ENCODE data around the gene NRG2.

Gene NRG2

GRCh38 chr5:139806111-139806510, 237.0 kb downstream of the NRG2 start:
- Histone ChIP-seq H3K4me3 (ENCODE audit: low read depth in 1 of 2, low read length in 2 of 2) (no peak overlapping the region), H3K9me3 (ENCODE audit: control insufficient read depth in 1 of 2, low read length in 2 of 2) (no peaks in the 10 kb centered on the region), H3K36me3 (ENCODE audit: control insufficient read depth in 1 of 2, insufficient read depth in 2 of 2, low read length in 2 of 2) (no peaks in the 10 kb centered on the region), H3K4me1 (ENCODE audit: control insufficient read depth in 1 of 2, insufficient read depth in 2 of 2, low read length in 2 of 2) (no peaks in the 10 kb centered on the region), H3K27me3 (ENCODE audit: low read depth, low read length) (no peaks in the 10 kb centered on the region), H3K27ac (ENCODE audit: low read length) (no peak overlapping the region)

- Histone ChIP-seq H3K36me3 (ENCODE audit: control insufficient read depth in 1 of 2, insufficient read depth in 2 of 2, low read length in 2 of 2) (no peaks in the 10 kb centered on the region), H3K27ac (ENCODE audit: low read length) (no peak overlapping the region), H3K27me3 (ENCODE audit: low read depth, low read length) (no peaks in the 10 kb centered on the region), H3K9me3 (ENCODE audit: control insufficient read depth in 1 of 2, low read length in 2 of 2) (no peaks in the 10 kb centered on the region), H3K4me1 (ENCODE audit: control insufficient read depth in 1 of 2, insufficient read depth in 2 of 2, low read length in 2 of 2) (no peaks in the 10 kb centered on the region), H3K4me3 (ENCODE audit: low read depth in 1 of 2, low read length in 2 of 2) (no peak overlapping the region)
Observed at GRCh38 chr5:139805545-139805944, 237.6 kb downstream of the NRG2 start.

GRCh38 chr5:139804800-139805397, 238.2 kb downstream of the NRG2 start:
- no peak overlapping the region for H3K27ac ChIP-seq (ENCODE audit: low read length)
- H3K9me3 ChIP-seq (ENCODE audit: control insufficient read depth in 1 of 2, low read length in 2 of 2) = no peaks in the 10 kb centered on the region
- no peaks in the 10 kb centered on the region for H3K36me3 ChIP-seq (ENCODE audit: control insufficient read depth in 1 of 2, insufficient read depth in 2 of 2, low read length in 2 of 2)
- no peaks in the 10 kb centered on the region for H3K4me1 ChIP-seq (ENCODE audit: control insufficient read depth in 1 of 2, insufficient read depth in 2 of 2, low read length in 2 of 2)
- no peak overlapping the region for H3K4me3 ChIP-seq (ENCODE audit: low read depth in 1 of 2, low read length in 2 of 2)
- H3K27me3 ChIP-seq (ENCODE audit: low read depth, low read length) = no peaks in the 10 kb centered on the region

GRCh38 chr5:139803978-139804377, 239.1 kb downstream of the NRG2 start:
- Histone ChIP-seq H3K4me1 (ENCODE audit: control insufficient read depth in 1 of 2, insufficient read depth in 2 of 2, low read length in 2 of 2) (no peaks in the 10 kb centered on the region), H3K36me3 (ENCODE audit: control insufficient read depth in 1 of 2, insufficient read depth in 2 of 2, low read length in 2 of 2) (no peaks in the 10 kb centered on the region), H3K27me3 (ENCODE audit: low read depth, low read length) (peaks cover 7% of the 10 kb centered on the region), H3K4me3 (ENCODE audit: low read depth in 1 of 2, low read length in 2 of 2) (no peak overlapping the region), H3K27ac (ENCODE audit: low read length) (no peak overlapping the region), H3K9me3 (ENCODE audit: control insufficient read depth in 1 of 2, low read length in 2 of 2) (no peaks in the 10 kb centered on the region)

GRCh38 chr5:139799359-139799758, 243.7 kb downstream of the NRG2 start:
- no peak overlapping the region for H3K27ac ChIP-seq (ENCODE audit: low read length)
- H3K4me1 ChIP-seq (ENCODE audit: control insufficient read depth in 1 of 2, insufficient read depth in 2 of 2, low read length in 2 of 2) = peaks cover 0 to 13% of the 10 kb centered on the region in 2 donors
- H3K27me3 ChIP-seq (ENCODE audit: low read depth, low read length) = peaks cover 42% of the 10 kb centered on the region
- no peaks in the 10 kb centered on the region for H3K36me3 ChIP-seq (ENCODE audit: control insufficient read depth in 1 of 2, insufficient read depth in 2 of 2, low read length in 2 of 2)
- no peak overlapping the region for H3K4me3 ChIP-seq (ENCODE audit: low read depth in 1 of 2, low read length in 2 of 2)
- no peaks in the 10 kb centered on the region for H3K9me3 ChIP-seq (ENCODE audit: control insufficient read depth in 1 of 2, low read length in 2 of 2)

GRCh38 chr5:139798883-139799282, 244.2 kb downstream of the NRG2 start:
- Histone ChIP-seq H3K4me3 (ENCODE audit: low read depth in 1 of 2, low read length in 2 of 2) (no peak overlapping the region), H3K36me3 (ENCODE audit: control insufficient read depth in 1 of 2, insufficient read depth in 2 of 2, low read length in 2 of 2) (no peaks in the 10 kb centered on the region), H3K9me3 (ENCODE audit: control insufficient read depth in 1 of 2, low read length in 2 of 2) (no peaks in the 10 kb centered on the region), H3K27ac (ENCODE audit: low read length) (no peak overlapping the region), H3K27me3 (ENCODE audit: low read depth, low read length) (peaks cover 44% of the 10 kb centered on the region), H3K4me1 (ENCODE audit: control insufficient read depth in 1 of 2, insufficient read depth in 2 of 2, low read length in 2 of 2) (peaks cover 0 to 13% of the 10 kb centered on the region in 2 donors)

- Histone ChIP-seq H3K27me3 (ENCODE audit: low read depth, low read length) (peaks cover 44% of the 10 kb centered on the region), H3K36me3 (ENCODE audit: control insufficient read depth in 1 of 2, insufficient read depth in 2 of 2, low read length in 2 of 2) (no peaks in the 10 kb centered on the region), H3K4me1 (ENCODE audit: control insufficient read depth in 1 of 2, insufficient read depth in 2 of 2, low read length in 2 of 2) (peaks cover 0 to 13% of the 10 kb centered on the region in 2 donors), H3K4me3 (ENCODE audit: low read depth in 1 of 2, low read length in 2 of 2) (no peak overlapping the region), H3K27ac (ENCODE audit: low read length) (no peak overlapping the region), H3K9me3 (ENCODE audit: control insufficient read depth in 1 of 2, low read length in 2 of 2) (no peaks in the 10 kb centered on the region)
Observed at GRCh38 chr5:139797856-139798510, 245.1 kb downstream of the NRG2 start.

GRCh38 chr5:139797335-139797734, 245.8 kb downstream of the NRG2 start:
- Histone ChIP-seq H3K9me3 (ENCODE audit: control insufficient read depth in 1 of 2, low read length in 2 of 2) (no peaks in the 10 kb centered on the region), H3K36me3 (ENCODE audit: control insufficient read depth in 1 of 2, insufficient read depth in 2 of 2, low read length in 2 of 2) (no peaks in the 10 kb centered on the region), H3K4me3 (ENCODE audit: low read depth in 1 of 2, low read length in 2 of 2) (no peak overlapping the region), H3K27me3 (ENCODE audit: low read depth, low read length) (peaks cover 44% of the 10 kb centered on the region), H3K27ac (ENCODE audit: low read length) (no peak overlapping the region), H3K4me1 (ENCODE audit: control insufficient read depth in 1 of 2, insufficient read depth in 2 of 2, low read length in 2 of 2) (peaks cover 0 to 13% of the 10 kb centered on the region in 2 donors)

All from muscle layer of duodenum (tissue), 2 donors.